ENCODE data around the gene RPP25L.
"Not testable (repeated sequence)": the region's sequence is repeated elsewhere in the genome, so short reads cannot be mapped to it uniquely, and the experiment has no call there.

The RPP25L gene

GRCh38 chr9:34611811-34612787 is at the start of gene RPP25L:
Gene RPP25L, minus strand, starts transcription at chr9:34612097. Its CDS starts 801 bp downstream, at chr9:34611296.
- DNase-seq: peak; percentile 91

- DNase-seq: no peak
These were observed 47.8 kb upstream of the RPP25L start for GRCh38 chr9:34659592-34660253.

- no peak for DNase-seq
These were observed 46.6 kb upstream of the RPP25L start for GRCh38 chr9:34658461-34658860.

GRCh38 chr9:34656992-34657391 is 45.1 kb upstream of the RPP25L start:
- no peak for DNase-seq

GRCh38 chr9:34655394-34655793 is 43.5 kb upstream of the RPP25L start:
- DNase-seq: no peak

GRCh38 chr9:34654323-34655051 is 42.6 kb upstream of the RPP25L start:
- DNase-seq: no peak

- no peak for DNase-seq
These were observed 41.5 kb upstream of the RPP25L start for GRCh38 chr9:34653151-34654072.

GRCh38 chr9:34652602-34653000 is 40.7 kb upstream of the RPP25L start:
- no peak for DNase-seq

- peak; percentile 48 for DNase-seq
These were observed 40.1 kb upstream of the RPP25L start, which contains the start of gene IL11RA for GRCh38 chr9:34651876-34652601. Gene IL11RA, plus strand, starts transcription at chr9:34652185. Its CDS starts 3,033 bp downstream, at chr9:34655218.

- DNase-seq: no peak
These were observed 39.4 kb upstream of the RPP25L start for GRCh38 chr9:34651321-34651720.

GRCh38 chr9:34650816-34651215 is 38.9 kb upstream of the RPP25L start:
- DNase-seq: no peak

GRCh38 chr9:34648673-34649072 is 36.8 kb upstream of the RPP25L start:
- DNase-seq: no peak

GRCh38 chr9:34647651-34648050 is 35.8 kb upstream of the RPP25L start:
- DNase-seq: no peak

GRCh38 chr9:34647084-34647403 is 35.1 kb upstream of the RPP25L start:
- no peak for DNase-seq

- peak; percentile 99 for DNase-seq
These were observed 34.5 kb upstream of the RPP25L start, which contains the start of gene GALT for GRCh38 chr9:34646211-34647083. Gene GALT, plus strand, starts transcription at chr9:34646675. Its CDS starts 30 bp downstream, at chr9:34646705.

- no peak for DNase-seq
These were observed 32.9 kb upstream of the RPP25L start for GRCh38 chr9:34644766-34645314.

- DNase-seq: no peak
These were observed 30.8 kb upstream of the RPP25L start for GRCh38 chr9:34642679-34643078.

GRCh38 chr9:34639322-34639721 is 27.4 kb upstream of the RPP25L start:
- DNase-seq: not testable (repeated sequence)

GRCh38 chr9:34638138-34638445 is 26.2 kb upstream of the RPP25L start:
- no peak for DNase-seq
